Measurements from ENCODE around the gene TOP3B.

DNA sequence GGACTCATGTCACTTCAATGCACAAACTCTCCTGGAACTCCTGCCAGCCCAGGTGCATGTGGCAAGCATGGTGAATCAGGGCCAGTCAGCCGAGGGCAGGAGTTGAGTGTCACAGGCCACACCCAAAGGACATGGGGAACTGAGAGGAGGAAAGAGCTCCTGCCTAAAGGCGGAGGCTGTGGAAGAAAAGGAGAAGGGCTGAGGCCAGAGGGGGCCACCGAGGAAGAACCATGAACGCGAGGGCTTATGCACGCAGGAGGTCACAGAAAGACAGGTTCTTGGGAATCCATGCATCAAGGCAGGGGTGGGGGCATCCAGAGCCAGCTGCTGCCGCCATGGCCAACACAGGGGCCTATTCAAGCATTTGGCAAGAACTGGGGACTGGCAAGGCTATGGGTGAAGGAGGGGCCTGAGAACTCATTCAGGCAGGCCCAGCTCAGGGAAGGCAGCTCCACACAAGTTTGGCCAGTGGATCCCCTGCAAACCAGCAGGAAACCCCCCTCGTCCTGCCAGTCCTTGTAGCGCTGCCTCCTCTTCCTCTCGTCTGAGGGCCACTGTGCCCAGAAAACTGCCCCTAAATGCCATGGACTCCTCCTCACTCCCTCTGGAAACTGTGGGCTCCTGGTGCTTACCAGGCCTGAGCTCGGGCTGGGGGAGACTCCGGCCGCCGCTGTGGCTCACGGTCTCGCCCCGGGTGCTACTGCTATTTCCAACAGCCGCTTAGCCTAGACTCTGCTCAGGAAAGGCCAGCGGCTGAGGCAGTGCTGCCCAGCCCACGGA is 45.4 kb downstream of the TOP3B start:
- no peak for TF ChIP-seq EZH2 (IDR thresholded peaks at IDR 0.05; ENCODE audit: borderline replicate concordance, insufficient read depth, low read length, poor library complexity, severe bottlenecking)
- TF ChIP-seq POLR2AphosphoS5 (IDR thresholded peaks at IDR 0.05) = no peak

Measured in neural cell (in vitro differentiated cells).